ENCODE data around the gene DSG4.
"Not testable (repeated sequence)": the region's sequence is repeated elsewhere in the genome, so short reads cannot be mapped to it uniquely, and the experiment has no call there.

Gene DSG4

GRCh38 chr18:31376477-31376876, at the start of gene DSG4:
Gene DSG4 (plus strand): TSS chr18:31376777. CDS start chr18:31376912, 135 bp downstream.
- no peaks in the 10 kb centered on the region for H3K27me3 ChIP-seq
- H3K4me2 ChIP-seq, result no peak within 1 kb of the TSS
- no peaks in the 10 kb centered on the region for H4K20me1 ChIP-seq
- H3K4me3 ChIP-seq, result no peak within 1 kb of the TSS
- no peak for TF ChIP-seq Cebpa-rat (IDR thresholded peaks at IDR 0.05)
- no peaks in the 10 kb centered on the region for H3K4me1 ChIP-seq
- no peaks in the 10 kb centered on the region for H3K9me3 ChIP-seq
- H3K9ac ChIP-seq, result no peak within 1 kb of the TSS
- H3K27ac ChIP-seq, result no peak within 1 kb of the TSS
- H3K36me3 ChIP-seq, result no peaks in the 10 kb centered on the region

- Histone ChIP-seq H3K4me2 (no peak overlapping the region), H3K9ac (no peak overlapping the region), H3K36me3 (no peaks in the 10 kb centered on the region), H3K4me1 (no peaks in the 10 kb centered on the region), H3K27me3 (no peaks in the 10 kb centered on the region), H4K20me1 (no peaks in the 10 kb centered on the region), H3K9me3 (no peaks in the 10 kb centered on the region), H3K4me3 (no peak overlapping the region), H3K27ac (no peak overlapping the region)
- no peak for TF ChIP-seq Cebpa-rat (IDR thresholded peaks at IDR 0.05)
Observed at GRCh38 chr18:31329787-31330438, 46.7 kb upstream of the DSG4 start.

GRCh38 chr18:31343454-31343853, 33.1 kb upstream of the DSG4 start:
- H3K4me1 ChIP-seq, result no peaks in the 10 kb centered on the region
- H3K36me3 ChIP-seq, result no peaks in the 10 kb centered on the region
- no peak overlapping the region for H3K27ac ChIP-seq
- no peaks in the 10 kb centered on the region for H4K20me1 ChIP-seq
- no peak overlapping the region for H3K4me3 ChIP-seq
- no peaks in the 10 kb centered on the region for H3K27me3 ChIP-seq
- no peak for TF ChIP-seq Cebpa-rat (IDR thresholded peaks at IDR 0.05)
- no peaks in the 10 kb centered on the region for H3K9me3 ChIP-seq
- H3K9ac ChIP-seq, result no peak overlapping the region
- H3K4me2 ChIP-seq, result no peak overlapping the region

GRCh38 chr18:31353336-31353735, 23.2 kb upstream of the DSG4 start:
- not testable (repeated sequence) for H3K27me3 ChIP-seq, H3K36me3 ChIP-seq, H3K27ac ChIP-seq, H3K9ac ChIP-seq, H3K4me3 ChIP-seq, H4K20me1 ChIP-seq, H3K4me1 ChIP-seq, H3K9me3 ChIP-seq, H3K4me2 ChIP-seq

- H3K9ac ChIP-seq, result no peak overlapping the region
- H3K4me1 ChIP-seq, result no peaks in the 10 kb centered on the region
- TF ChIP-seq Cebpa-rat (IDR thresholded peaks at IDR 0.05), result no peak
- H3K9me3 ChIP-seq, result no peaks in the 10 kb centered on the region
- H3K27me3 ChIP-seq, result no peaks in the 10 kb centered on the region
- no peaks in the 10 kb centered on the region for H3K36me3 ChIP-seq
- no peak overlapping the region for H3K4me3 ChIP-seq
- no peaks in the 10 kb centered on the region for H4K20me1 ChIP-seq
- H3K4me2 ChIP-seq, result no peak overlapping the region
- H3K27ac ChIP-seq, result no peak overlapping the region
Observed at GRCh38 chr18:31354990-31355389, 21.6 kb upstream of the DSG4 start.

GRCh38 chr18:31356025-31356424, 20.6 kb upstream of the DSG4 start:
- H3K9me3 ChIP-seq, result 0 out of 2 replicates have a peak, but pooled peaks cover 3% of the 10 kb centered on the region
- TF ChIP-seq Cebpa-rat (IDR thresholded peaks at IDR 0.05), result no peak
- no peak overlapping the region for H3K27ac ChIP-seq
- no peak overlapping the region for H3K4me3 ChIP-seq
- no peaks in the 10 kb centered on the region for H3K4me1 ChIP-seq
- no peaks in the 10 kb centered on the region for H3K27me3 ChIP-seq
- no peak overlapping the region for H3K4me2 ChIP-seq
- no peaks in the 10 kb centered on the region for H3K36me3 ChIP-seq
- H4K20me1 ChIP-seq, result no peaks in the 10 kb centered on the region
- H3K9ac ChIP-seq, result no peak overlapping the region

GRCh38 chr18:31364190-31364589, 12.4 kb upstream of the DSG4 start:
- Histone ChIP-seq H3K9ac (no peak overlapping the region), H3K9me3 (0 out of 2 replicates have a peak, but pooled peaks cover 10% of the 10 kb centered on the region), H3K4me3 (no peak overlapping the region), H4K20me1 (no peaks in the 10 kb centered on the region), H3K27me3 (no peaks in the 10 kb centered on the region), H3K36me3 (no peaks in the 10 kb centered on the region), H3K4me2 (no peak overlapping the region), H3K27ac (no peak overlapping the region), H3K4me1 (no peaks in the 10 kb centered on the region)
- TF ChIP-seq Cebpa-rat (IDR thresholded peaks at IDR 0.05), result no peak

- no peak overlapping the region for H3K4me3 ChIP-seq
- no peak overlapping the region for H3K4me2 ChIP-seq
- TF ChIP-seq Cebpa-rat (IDR thresholded peaks at IDR 0.05), result no peak
- H3K4me1 ChIP-seq, result no peaks in the 10 kb centered on the region
- H3K9me3 ChIP-seq, result no peaks in the 10 kb centered on the region
- no peaks in the 10 kb centered on the region for H3K27me3 ChIP-seq
- no peak overlapping the region for H3K27ac ChIP-seq
- H3K9ac ChIP-seq, result no peak overlapping the region
- H4K20me1 ChIP-seq, result no peaks in the 10 kb centered on the region
- H3K36me3 ChIP-seq, result no peaks in the 10 kb centered on the region
Observed at GRCh38 chr18:31369478-31369877, 7.1 kb upstream of the DSG4 start.

GRCh38 chr18:31371989-31372388, 4.6 kb upstream of the DSG4 start:
- H3K36me3 ChIP-seq, result no peaks in the 10 kb centered on the region
- no peaks in the 10 kb centered on the region for H3K4me1 ChIP-seq
- H3K9me3 ChIP-seq, result no peaks in the 10 kb centered on the region
- no peak overlapping the region for H3K4me2 ChIP-seq
- no peak for TF ChIP-seq Cebpa-rat (IDR thresholded peaks at IDR 0.05)
- no peak overlapping the region for H3K4me3 ChIP-seq
- no peak overlapping the region for H3K9ac ChIP-seq
- no peaks in the 10 kb centered on the region for H3K27me3 ChIP-seq
- no peaks in the 10 kb centered on the region for H4K20me1 ChIP-seq
- no peak overlapping the region for H3K27ac ChIP-seq

GRCh38 chr18:31373641-31374040, 2.9 kb upstream of the DSG4 start:
- H3K27ac ChIP-seq, result no peak overlapping the region
- no peak for TF ChIP-seq Cebpa-rat (IDR thresholded peaks at IDR 0.05)
- H3K27me3 ChIP-seq, result no peaks in the 10 kb centered on the region
- no peak overlapping the region for H3K4me2 ChIP-seq
- no peaks in the 10 kb centered on the region for H3K4me1 ChIP-seq
- H3K4me3 ChIP-seq, result no peak overlapping the region
- no peak overlapping the region for H3K9ac ChIP-seq
- no peaks in the 10 kb centered on the region for H4K20me1 ChIP-seq
- H3K36me3 ChIP-seq, result no peaks in the 10 kb centered on the region
- no peaks in the 10 kb centered on the region for H3K9me3 ChIP-seq

GRCh38 chr18:31380912-31381311, 4.3 kb downstream of the DSG4 start:
- TF ChIP-seq Cebpa-rat (IDR thresholded peaks at IDR 0.05), result no peak
- Histone ChIP-seq H4K20me1 (no peaks in the 10 kb centered on the region), H3K4me3 (no peak overlapping the region), H3K9me3 (no peaks in the 10 kb centered on the region), H3K27me3 (no peaks in the 10 kb centered on the region), H3K4me2 (no peak overlapping the region), H3K9ac (no peak overlapping the region), H3K4me1 (no peaks in the 10 kb centered on the region), H3K36me3 (no peaks in the 10 kb centered on the region), H3K27ac (no peak overlapping the region)

All from BLaER1 (cell line).